Adipocyte (in vitro differentiated cells): ENCODE measurements around the gene ITGBL1.

Experiments used
- DNase-seq: peaks from one replicate; pipeline ENCODE4 v3.0.0-alpha.2; 2015; ENCODE audit warnings: low read depth
- H3K27me3 ChIP-seq: replicated peaks from 2 replicates; pipeline ENCODE4 v1.7.0; 2013; ENCODE audit warnings: mild to moderate bottlenecking, low read length, moderate library complexity; ENCODE audit not compliant: control insufficient read depth, insufficient read depth
- H3K36me3 ChIP-seq: 2 replicates; pipeline ENCODE4 v1.7.0; 2013; ENCODE audit warnings: low read length, mild to moderate bottlenecking, moderate library complexity; ENCODE audit not compliant: control insufficient read depth, insufficient read depth, severe bottlenecking
- H3K4me1 ChIP-seq: 2 replicates; pipeline ENCODE4 v1.7.0; 2013; ENCODE audit warnings: mild to moderate bottlenecking, low read length, moderate library complexity; ENCODE audit not compliant: control insufficient read depth, insufficient read depth
- H3K4me3 ChIP-seq: 2 replicates; pipeline ENCODE4 v1.7.0; 2013; ENCODE audit warnings: mild to moderate bottlenecking, low read length, moderate library complexity
- H3K9ac ChIP-seq: 2 replicates; pipeline ENCODE4 v1.7.0; 2013; ENCODE audit warnings: mild to moderate bottlenecking, low read length, moderate library complexity
- H3K9me3 ChIP-seq: 2 replicates; pipeline ENCODE4 v1.7.0; 2013; ENCODE audit warnings: mild to moderate bottlenecking, low read length, moderate library complexity; ENCODE audit not compliant: control insufficient read depth

The ITGBL1 gene

DNA sequence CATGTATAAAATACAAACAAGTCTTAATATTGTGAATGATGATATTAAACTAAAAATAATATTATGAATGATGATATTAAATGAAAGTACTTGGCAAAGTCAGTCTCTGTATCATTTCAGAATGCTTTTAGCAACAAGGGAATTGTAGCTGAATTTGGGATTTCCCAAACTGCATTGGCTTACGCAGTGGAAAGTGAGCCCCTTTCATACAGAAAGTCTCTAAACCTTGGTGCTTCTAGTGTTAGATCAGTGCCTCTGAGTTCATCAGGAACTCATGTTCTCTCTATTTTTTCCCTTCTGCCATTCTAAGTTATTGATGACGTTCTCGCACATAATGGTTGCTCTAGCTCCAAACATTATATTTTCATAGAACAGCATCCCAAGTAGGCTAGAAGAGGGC is 300.0 kb downstream of the ITGBL1 start:
- H3K27me3 ChIP-seq, result no peaks in the 10 kb centered on the region
- no peaks in the 10 kb centered on the region for H3K9me3 ChIP-seq
- no peaks in the 10 kb centered on the region for H3K36me3 ChIP-seq
- DNase-seq, result no peak
- H3K4me3 ChIP-seq, result no peak overlapping the region
- peaks cover 12% of the 10 kb centered on the region for H3K4me1 ChIP-seq
- H3K9ac ChIP-seq, result no peak overlapping the region

DNA sequence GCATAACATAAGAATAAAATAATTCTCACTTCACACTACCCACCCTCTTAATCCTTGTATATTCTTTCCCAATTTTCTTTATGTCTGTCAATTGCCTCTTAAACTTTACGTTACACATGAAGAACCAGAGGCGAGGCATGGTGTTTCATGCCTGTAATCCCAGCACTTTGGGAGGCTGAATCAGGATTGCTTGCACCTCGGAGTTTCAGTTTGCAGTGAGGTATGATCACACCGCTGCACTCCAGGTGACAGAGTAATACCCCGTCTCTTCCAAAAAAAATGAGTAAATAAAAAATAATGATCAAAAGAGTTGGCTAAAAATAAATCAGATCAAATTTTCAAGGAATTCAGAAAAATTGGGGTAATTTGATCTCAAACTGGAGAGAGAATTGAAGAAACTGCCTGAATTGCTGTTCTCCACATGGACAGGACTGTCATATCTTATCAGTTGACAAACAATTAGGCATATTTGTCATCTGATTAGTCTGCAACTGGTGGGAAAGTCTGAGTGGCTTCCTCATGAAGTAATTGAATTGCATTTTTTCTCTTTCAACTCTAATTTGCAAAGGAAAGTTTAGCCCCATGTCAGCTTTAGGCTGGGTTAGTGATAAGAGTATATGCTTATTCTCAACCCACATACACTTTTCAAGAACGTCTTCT is 302.9 kb downstream of the ITGBL1 start:
- no peak overlapping the region for H3K4me3 ChIP-seq
- H3K4me1 ChIP-seq, result peaks cover 12% of the 10 kb centered on the region
- no peaks in the 10 kb centered on the region for H3K36me3 ChIP-seq
- H3K9ac ChIP-seq, result no peak overlapping the region
- no peak for DNase-seq
- no peaks in the 10 kb centered on the region for H3K9me3 ChIP-seq
- no peaks in the 10 kb centered on the region for H3K27me3 ChIP-seq

DNA sequence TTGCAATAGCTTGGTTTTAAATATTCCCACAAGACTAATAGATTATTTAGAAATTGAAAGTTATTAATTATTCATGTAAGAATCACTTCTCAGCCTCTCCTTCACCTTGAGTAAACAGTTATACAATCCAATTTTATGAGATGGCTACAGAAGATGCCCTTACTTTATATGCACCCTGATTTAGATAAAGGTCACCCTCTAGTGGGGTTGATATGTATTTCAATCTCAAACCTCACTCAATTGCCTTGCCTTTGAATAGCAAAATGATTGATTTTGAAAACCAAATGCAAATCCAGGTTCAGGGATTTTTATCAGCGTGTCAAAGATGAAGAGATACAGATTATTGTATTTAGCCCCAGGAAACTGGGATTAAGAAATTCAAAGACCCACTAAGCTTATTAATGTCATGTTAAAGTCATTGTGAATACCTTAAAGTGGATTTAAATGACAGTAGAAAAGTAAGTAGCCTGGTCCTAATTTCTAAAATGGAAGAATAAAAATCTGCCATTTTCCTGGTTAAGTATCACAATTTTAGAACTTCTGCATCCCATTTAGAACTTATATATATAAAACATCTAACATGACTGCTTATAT is 305.1 kb downstream of the ITGBL1 start:
- Histone ChIP-seq H3K4me1 (no peaks in the 10 kb centered on the region), H3K27me3 (no peaks in the 10 kb centered on the region), H3K9me3 (no peaks in the 10 kb centered on the region), H3K9ac (no peak overlapping the region), H3K4me3 (no peak overlapping the region), H3K36me3 (no peaks in the 10 kb centered on the region)
- peak; percentile 70 for DNase-seq

DNA sequence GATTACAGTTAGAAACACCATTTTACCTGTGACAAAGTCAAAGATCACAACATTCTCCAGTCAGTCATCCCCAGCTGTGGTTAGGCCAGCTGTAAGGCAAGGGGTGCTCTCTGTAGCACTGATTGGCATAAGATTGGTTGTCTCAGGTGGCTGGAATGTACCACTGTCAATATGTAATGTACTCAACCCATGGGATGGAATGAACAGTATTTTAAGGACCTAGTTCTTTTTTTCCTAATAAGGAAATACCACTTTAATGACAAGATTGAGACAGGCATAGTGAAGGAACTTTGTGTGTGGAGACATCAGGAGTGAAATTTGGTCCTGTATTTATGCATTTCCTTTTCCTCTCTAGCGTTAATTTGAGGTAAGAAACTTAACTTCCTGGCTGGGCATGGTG is 310.7 kb downstream of the ITGBL1 start:
- H3K9me3 ChIP-seq, result no peaks in the 10 kb centered on the region
- H3K4me3 ChIP-seq, result no peak overlapping the region
- H3K36me3 ChIP-seq, result no peaks in the 10 kb centered on the region
- no peaks in the 10 kb centered on the region for H3K4me1 ChIP-seq
- no peaks in the 10 kb centered on the region for H3K27me3 ChIP-seq
- no peak overlapping the region for H3K9ac ChIP-seq
- no peak for DNase-seq
